Measurements from ENCODE around the gene UGT1A10.

UGT1A10 gene

GRCh38 chr2:233761040-233761769 lies 125.0 kb downstream of the UGT1A10 start:
- no peaks in the 10 kb centered on the region for H3K36me3 ChIP-seq (ENCODE audit: control insufficient read depth, insufficient read depth, low read length)
- no peak for DNase-seq (ENCODE audit: extremely low read depth, insufficient read length)
- no peak for TF ChIP-seq CTCF (IDR thresholded peaks at IDR 0.05; ENCODE audit: insufficient read depth, low read length, poor library complexity, severe bottlenecking)
- no peak overlapping the region for H3K4me3 ChIP-seq (replicated peaks; ENCODE audit: low read depth, low read length)
- H3K27me3 ChIP-seq (replicated peaks; ENCODE audit: control insufficient read depth, insufficient read depth, low read length), result no peaks in the 10 kb centered on the region

- DNase-seq (ENCODE audit: extremely low read depth, insufficient read length), result no peak
- Histone ChIP-seq H3K27me3 (replicated peaks; ENCODE audit: control insufficient read depth, insufficient read depth, low read length) (no peaks in the 10 kb centered on the region), H3K4me3 (replicated peaks; ENCODE audit: low read depth, low read length) (no peak overlapping the region), H3K36me3 (ENCODE audit: control insufficient read depth, insufficient read depth, low read length) (no peaks in the 10 kb centered on the region)
- no peak for TF ChIP-seq CTCF (IDR thresholded peaks at IDR 0.05; ENCODE audit: insufficient read depth, low read length, poor library complexity, severe bottlenecking)
These were observed 128.0 kb downstream of the UGT1A10 start for GRCh38 chr2:233764264-233764663.

- DNase-seq (ENCODE audit: extremely low read depth, insufficient read length), result no peak
- TF ChIP-seq CTCF (IDR thresholded peaks at IDR 0.05; ENCODE audit: insufficient read depth, low read length, poor library complexity, severe bottlenecking), result no peak
- Histone ChIP-seq H3K36me3 (ENCODE audit: control insufficient read depth, insufficient read depth, low read length) (no peaks in the 10 kb centered on the region), H3K27me3 (replicated peaks; ENCODE audit: control insufficient read depth, insufficient read depth, low read length) (no peaks in the 10 kb centered on the region), H3K4me3 (replicated peaks; ENCODE audit: low read depth, low read length) (no peak overlapping the region)
These were observed 128.5 kb downstream of the UGT1A10 start for GRCh38 chr2:233764761-233765160.

- no peak for TF ChIP-seq CTCF (IDR thresholded peaks at IDR 0.05; ENCODE audit: insufficient read depth, low read length, poor library complexity, severe bottlenecking)
- no peaks in the 10 kb centered on the region for H3K36me3 ChIP-seq (ENCODE audit: control insufficient read depth, insufficient read depth, low read length)
- no peaks in the 10 kb centered on the region for H3K27me3 ChIP-seq (replicated peaks; ENCODE audit: control insufficient read depth, insufficient read depth, low read length)
- no peak overlapping the region for H3K4me3 ChIP-seq (replicated peaks; ENCODE audit: low read depth, low read length)
- DNase-seq (ENCODE audit: extremely low read depth, insufficient read length), result no peak
These were observed 130.2 kb downstream of the UGT1A10 start for GRCh38 chr2:233766416-233766815.

- no peak for TF ChIP-seq CTCF (IDR thresholded peaks at IDR 0.05; ENCODE audit: insufficient read depth, low read length, poor library complexity, severe bottlenecking)
- H3K27me3 ChIP-seq (replicated peaks; ENCODE audit: control insufficient read depth, insufficient read depth, low read length), result no peaks in the 10 kb centered on the region
- DNase-seq (ENCODE audit: extremely low read depth, insufficient read length), result no peak
- H3K4me3 ChIP-seq (replicated peaks; ENCODE audit: low read depth, low read length), result no peak overlapping the region
- H3K36me3 ChIP-seq (ENCODE audit: control insufficient read depth, insufficient read depth, low read length), result no peaks in the 10 kb centered on the region
These were observed 131.8 kb downstream of the UGT1A10 start for GRCh38 chr2:233768076-233768475.

- no peak overlapping the region for H3K4me3 ChIP-seq (replicated peaks; ENCODE audit: low read depth, low read length)
- TF ChIP-seq CTCF (IDR thresholded peaks at IDR 0.05; ENCODE audit: insufficient read depth, low read length, poor library complexity, severe bottlenecking), result no peak
- no peaks in the 10 kb centered on the region for H3K27me3 ChIP-seq (replicated peaks; ENCODE audit: control insufficient read depth, insufficient read depth, low read length)
- no peaks in the 10 kb centered on the region for H3K36me3 ChIP-seq (ENCODE audit: control insufficient read depth, insufficient read depth, low read length)
- no peak for DNase-seq (ENCODE audit: extremely low read depth, insufficient read length)
These were observed 133.0 kb downstream of the UGT1A10 start for GRCh38 chr2:233769260-233769659.

All from GM06990 (cell line).